COLO668 (cell line): Measurements from ENCODE around the gene PSD.

Experiments used
- DNase-seq: peaks from one replicate; lab custom pipeline; 2025; ENCODE audit not compliant: unreplicated experiment; lab: John Stamatoyannopoulos, UW

PSD gene

DNA sequence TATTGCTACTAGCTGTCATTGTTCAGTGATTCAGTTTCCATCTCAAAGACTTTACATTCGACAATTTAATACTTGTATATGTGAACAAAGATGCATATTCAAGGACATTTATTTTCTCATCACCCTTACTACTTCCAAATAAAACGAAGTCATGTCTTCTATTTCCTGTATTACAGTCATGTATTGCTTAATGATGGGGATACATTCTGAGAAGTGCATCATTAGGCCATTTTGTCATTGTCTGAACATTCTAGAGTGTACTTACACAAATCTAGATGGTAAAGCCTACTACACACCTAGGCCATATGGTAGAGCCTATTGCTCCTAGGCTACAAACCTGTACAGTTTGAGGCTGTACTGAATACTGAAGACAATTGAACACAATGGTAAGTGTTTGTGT is 26.3 kb upstream of the PSD start:
- DNase-seq = no peak

DNA sequence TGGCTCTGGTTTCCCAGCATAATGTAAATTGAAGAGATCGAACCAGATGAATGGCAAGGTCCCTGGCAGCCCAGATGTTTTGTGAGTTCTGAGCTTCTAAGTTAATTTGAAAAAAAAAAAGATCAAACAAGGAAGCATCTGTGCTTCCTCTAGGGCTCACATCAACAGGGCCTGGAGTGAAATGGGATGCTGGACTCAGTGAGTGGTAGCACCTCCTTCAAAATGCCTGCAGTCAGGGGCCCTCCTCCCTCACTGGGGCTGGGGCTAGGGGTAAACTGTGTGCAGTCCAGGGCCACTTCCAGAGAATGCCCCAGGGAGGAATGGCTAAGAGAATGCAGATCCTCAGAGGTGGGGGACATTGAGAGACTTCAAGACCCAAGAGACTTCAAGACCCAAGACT is 19.8 kb upstream of the PSD start:
- DNase-seq = no peak

DNA sequence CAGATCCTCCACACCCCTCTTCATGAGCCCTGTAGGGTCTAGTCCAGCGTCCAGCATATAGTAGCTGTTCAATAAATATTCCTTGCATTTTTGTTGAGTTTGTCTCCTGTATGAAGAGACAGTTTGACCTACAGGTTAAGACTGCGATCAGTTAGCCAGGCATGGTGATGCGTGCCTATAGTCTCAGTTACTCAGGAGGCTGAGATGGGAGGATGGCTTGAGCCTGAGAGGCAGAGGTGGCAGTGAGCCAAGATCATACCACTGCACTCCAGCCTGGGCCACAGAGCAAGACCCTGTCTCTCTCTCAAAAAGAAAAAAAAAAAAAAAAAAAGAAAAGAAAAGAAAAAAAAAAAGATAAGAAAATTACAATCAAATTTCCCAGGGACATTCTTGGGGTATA is 18.9 kb upstream of the PSD start:
- DNase-seq = no peak

DNA sequence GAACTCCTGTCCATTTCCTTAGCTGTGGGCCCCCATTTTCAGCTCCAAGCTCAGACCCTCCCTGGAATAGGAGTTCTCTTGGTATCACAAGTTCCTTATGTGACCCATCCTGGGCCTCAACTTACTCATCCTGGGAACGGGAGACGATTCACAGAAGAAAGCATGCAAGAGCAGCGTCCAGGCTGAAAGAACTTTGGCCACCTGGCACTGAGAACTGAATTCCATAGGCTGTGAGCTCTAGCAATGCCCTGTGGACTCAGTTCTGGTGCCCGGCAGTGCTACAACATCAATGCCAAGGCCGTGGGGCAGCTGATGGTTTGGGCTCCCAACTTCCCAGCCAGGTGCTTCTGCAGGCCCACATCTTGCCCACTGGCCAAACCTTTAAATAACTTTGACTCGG is 17.7 kb upstream of the PSD start:
- DNase-seq = no peak

DNA sequence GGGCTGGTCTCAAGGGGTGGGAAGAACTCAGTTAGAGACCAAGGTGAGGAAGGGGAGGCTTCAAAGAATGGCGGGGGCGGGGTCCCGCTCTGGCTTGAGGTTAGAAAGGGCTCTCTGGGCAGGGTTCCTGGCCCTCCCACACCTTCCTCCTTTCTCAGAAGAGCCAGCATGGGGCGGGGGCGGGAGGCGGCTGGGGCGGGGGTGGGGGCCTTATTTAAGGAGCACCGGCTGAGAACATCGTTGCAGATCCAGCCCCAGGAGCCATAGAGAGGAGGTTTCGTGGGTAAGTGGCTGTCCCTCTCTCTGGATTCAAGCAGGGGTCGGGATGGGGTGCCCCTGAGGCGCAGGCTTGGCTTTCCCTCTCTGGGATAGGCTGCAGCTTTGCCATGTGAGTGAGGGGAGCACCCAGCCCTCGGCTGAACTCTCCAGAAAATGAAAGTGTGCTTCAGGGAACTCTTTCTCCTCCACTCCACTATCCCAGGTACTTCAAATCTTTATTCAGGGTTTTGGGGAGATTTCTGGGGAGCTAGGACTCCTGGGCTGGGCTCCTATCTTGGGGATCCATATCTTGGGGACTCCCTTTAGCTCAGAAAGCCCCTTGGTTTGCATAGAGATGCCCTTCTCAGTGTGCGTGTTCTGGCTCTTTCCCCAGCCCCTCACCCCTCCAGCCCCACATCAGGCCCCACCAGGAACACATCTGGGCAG is 17.1 kb upstream of the PSD start:
- DNase-seq = no peak

DNA sequence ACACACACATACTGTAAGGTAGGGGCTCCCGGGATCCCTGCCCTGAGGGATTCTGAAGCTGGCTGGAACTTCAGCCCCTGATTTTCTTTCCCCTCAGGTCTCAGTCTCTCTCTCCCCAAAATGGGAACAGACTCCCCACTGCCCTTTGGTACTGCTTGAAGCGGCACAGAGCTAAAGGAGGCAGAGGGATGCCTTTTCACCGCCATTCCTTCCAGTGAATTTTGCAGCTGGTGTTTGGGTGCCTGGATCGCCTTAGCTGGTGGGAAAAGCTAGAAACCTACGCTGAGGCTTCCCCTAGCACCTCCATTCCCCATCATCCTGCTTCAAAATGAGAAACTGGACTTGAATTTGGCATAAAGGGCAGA is 16.5 kb upstream of the PSD start:
- DNase-seq = no peak

DNA sequence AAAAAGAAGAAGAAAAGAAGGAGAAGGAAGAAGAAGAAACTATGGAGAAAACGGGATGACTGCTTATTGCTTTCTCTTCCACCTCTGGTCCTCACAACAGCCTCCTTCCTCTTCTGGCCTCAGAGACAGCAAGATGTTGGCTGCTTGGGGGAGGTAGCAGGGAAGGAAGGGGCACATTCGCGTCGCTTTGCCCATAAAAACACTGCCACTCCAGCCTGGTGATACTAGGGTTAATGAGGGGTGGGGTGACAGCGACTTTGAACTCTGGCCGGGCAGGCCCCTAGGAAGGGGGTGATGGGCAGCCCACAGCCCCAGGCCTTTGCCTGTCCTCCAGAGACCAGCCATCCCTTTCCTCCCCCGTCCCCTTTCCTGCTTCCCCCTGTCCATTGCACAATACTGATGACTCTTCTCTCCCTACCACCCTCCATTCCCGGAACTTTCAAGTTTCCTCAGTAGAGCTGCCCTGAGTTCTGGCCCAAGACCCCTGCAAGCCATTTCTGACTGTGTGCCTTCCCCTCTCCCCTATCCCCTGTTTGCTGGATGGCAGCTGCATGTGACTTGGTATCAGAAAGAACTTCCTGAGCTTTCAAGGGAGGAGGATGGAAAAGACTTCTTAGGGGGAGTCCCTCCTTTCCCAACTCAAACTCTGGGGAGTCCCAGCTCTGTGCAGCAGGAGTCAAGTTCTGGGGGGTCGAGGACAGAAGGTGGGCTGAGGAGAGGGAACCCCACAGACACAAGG is 16.0 kb upstream of the PSD start:
- no peak for DNase-seq

DNA sequence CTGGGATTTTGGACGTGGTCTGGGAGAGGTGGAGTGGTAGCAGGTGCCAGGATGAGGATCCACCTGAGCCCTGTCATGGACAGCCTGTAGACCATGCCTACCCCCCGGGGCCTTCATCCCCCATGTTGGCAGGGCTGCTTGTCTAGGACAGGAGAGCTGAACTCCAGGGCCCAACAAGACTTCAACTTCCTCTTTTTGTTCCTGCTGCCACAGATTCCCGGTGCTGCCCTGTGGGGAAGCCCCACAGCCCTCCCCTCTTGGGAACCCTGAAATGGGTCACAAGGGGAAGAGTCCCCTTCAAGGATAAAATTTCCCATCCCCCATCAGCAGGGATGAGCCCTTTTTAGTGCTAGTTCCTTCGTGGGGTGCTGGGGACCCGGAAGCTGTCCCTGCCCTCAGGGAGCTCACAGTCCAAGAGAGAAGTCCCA is 15.0 kb upstream of the PSD start:
- no peak for DNase-seq

DNA sequence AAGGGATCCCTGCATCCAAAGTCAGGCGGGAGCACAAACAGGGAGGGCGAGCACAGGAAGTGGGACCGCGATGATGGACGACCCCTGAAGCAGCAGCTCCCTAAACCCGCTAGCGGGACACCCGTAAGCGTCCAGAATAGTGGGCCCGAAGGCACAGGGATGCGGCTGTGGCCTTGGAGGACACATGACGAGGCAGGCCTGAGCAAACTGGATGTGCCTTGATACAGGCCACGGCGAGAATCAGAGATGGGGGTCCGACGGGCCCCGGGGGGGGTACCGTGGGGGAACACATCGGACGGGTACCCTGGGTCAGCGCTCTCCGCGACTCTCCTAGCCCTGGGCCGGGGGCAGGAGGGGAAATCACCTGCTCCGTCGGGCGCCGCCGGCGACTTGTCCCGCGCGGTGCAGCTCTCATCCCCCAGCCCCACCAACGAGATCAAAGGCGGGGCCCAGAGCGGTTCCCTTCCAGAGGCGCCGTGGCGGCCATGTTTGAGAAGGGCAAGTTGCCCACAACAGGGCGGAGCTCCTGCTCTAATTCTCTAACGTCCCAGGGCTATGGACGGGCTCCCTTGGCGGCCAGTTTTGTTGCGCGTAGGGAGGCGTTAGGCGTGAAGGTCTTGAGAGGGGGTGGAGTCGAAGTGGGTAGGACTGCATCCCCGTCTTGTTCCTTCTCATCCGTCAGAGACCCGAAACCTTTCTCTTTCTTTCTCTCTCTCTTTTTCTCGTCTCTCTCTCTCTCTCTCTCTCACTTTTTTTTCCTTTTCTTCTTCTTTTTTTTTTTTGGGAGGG is 13.8 kb upstream of the PSD start, which contains the start of gene CUEDC2:
TSS of gene CUEDC2 (minus strand) at position 413 of the 789 bp plus-strand sequence. CDS start 7,386 bp downstream, outside the sequence.
- DNase-seq = peak; percentile 93

DNA sequence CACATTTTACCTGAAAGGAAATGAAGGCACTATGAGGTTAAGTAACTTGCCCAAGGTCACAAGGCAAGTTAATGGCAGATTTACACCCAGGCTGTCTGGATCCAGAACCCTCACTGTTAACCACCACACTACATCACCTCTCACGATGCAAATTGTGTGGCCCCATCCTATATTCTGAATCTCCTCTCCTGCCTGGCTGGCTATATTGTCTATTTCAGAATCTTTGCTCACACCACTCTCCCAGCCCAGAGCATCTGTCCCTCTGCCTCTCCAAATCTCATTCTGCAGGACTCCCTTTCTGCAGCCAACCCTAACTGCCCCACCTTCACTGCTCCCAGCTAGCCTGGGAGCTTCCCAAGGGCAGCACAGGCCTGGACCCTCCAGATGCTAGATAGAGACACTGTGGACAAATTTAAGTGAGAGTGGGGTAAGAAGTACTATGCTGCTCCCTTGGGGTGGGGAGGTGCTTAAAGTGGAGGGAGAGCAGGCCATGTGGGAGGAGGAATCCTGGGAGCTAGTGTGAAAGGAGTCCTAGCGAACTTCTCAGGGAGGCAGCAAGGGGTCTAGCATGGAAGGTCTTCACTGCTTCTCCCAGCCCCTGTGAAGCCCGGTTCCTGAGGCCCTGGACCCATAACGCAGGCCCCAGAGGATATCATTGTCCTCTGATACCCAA is 13.0 kb upstream of the PSD start:
- no peak for DNase-seq

DNA sequence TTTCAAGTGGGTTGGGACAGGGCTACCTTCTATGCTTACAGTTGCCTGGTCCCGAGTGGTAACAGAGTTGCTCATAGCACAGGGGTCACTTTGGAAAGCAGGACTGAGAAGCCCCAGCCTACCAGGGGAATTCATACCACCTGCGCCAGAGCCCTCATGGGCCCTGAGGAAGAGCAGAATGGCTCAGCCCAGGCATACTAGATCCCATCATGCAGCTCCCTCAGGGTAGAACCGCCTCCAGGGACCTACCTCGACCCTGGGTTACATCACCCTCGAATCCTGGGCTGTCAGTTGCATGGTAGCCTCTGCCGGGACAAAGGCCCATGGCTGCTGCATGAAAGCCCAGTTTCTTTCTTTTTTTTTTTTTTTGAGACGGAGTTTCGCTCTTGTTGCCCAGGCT is 10.9 kb upstream of the PSD start:
- DNase-seq = no peak

DNA sequence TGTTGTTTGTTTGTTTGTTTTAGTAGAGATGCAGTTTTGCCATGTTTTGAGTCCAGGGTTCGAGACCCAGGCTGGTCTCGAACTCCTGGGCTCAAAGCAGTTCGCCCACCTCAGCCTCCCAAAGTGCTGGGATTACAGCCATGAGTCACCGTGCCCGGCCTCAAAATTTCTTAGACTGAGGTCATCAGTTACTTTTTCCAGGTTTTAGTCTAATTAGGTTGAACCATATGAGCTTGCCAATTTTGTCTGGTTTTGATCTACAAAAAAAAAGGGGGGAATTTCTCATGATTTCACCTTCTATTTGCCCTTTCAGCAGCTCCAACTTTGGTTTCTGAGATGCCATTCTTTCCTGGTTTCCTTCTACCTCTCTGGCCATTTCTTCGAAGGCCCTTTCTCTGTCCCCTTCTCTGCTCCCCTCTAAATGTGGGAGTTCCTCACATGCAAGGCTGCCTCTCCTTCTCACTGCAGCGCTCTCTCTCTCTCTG is 8.3 kb upstream of the PSD start:
- DNase-seq = no peak

DNA sequence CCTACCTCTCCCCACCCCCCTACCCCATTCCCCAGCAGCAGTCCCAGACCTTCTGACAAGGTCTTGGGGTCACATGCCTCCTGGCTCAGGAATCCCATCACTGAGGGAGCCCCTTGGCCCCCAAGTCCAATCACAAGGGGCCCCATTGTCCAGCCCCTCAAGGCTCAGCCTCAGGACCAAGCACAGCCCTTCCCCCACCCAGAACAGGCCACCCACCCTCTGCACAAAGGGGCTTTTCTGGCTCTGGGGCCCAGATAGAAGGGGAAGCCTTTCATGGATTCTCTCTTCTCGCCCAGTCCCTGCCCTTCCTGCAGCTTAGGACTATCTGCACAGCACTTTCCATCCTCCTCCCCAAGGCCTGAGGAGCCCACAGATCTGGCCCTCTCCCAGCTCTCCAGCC is 6.9 kb upstream of the PSD start:
- no peak for DNase-seq

DNA sequence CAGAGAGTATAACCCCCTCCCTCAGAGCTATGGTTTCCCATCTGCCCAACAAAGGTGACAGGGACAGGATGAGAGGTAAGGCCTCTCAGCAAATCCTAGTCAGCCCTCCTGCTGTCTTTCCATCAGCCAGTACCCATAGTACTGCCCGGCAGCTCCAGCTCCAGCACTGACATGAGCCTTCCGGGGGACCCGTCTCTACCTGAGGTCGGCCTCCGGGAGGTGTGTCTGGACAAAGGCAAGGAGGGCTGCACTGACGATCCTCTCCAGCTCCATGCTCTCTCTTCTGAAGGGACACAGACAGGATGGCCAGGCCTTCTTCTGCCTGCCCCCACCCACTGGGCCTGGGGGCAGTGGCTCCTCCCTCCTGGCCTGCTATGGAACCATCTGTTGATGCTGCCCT is 6.3 kb upstream of the PSD start:
- DNase-seq = no peak

DNA sequence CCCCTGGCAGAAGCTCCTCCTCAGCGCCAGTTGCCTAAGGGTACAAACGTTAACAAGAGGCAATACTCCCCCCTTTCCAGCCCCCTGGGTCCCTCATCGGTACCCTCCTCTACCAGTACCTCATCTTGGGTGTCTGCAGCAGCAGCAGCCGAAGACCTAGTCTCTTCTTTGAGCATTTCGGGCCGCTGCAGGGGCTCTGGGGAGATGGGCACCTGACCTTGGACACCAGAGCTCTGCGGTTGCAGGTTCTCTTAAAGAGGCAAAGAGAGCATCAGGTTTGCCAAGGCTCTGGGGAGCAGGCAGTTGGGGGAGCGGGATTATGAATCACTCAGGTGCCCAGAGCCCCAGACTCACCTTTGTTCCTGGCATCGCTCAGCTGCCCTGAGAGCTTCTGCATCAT is 5.6 kb upstream of the PSD start:
- DNase-seq = no peak

DNA sequence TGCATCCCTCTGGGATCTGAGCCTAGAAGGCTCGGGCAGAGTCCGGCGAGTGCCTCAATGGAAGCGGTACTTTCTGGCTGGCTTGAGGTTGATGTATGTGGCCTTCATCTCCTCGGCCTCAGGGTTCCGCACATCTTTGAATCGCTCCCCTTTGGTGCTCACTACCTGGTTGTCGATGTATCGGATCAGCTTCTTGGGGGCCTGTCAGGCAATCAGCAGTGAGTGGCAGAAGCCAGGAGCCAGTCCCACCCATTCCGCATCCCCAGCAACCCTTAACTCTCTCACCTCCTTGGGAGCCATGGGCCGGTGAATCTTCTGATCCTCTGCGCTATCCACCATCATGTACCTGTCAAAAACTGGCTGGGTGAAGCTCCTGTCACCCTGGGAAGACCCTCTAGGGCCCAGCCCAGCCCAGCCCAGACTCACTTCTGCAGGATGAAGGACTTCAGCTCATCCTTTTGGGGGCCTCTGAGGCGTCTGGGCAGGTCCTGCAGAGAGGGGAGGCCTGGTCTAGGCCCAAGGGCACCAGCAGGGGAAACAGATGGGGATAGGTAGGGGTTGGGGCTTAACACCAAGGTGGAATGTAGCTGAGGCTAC is 4.9 kb upstream of the PSD start:
- no peak for DNase-seq

DNA sequence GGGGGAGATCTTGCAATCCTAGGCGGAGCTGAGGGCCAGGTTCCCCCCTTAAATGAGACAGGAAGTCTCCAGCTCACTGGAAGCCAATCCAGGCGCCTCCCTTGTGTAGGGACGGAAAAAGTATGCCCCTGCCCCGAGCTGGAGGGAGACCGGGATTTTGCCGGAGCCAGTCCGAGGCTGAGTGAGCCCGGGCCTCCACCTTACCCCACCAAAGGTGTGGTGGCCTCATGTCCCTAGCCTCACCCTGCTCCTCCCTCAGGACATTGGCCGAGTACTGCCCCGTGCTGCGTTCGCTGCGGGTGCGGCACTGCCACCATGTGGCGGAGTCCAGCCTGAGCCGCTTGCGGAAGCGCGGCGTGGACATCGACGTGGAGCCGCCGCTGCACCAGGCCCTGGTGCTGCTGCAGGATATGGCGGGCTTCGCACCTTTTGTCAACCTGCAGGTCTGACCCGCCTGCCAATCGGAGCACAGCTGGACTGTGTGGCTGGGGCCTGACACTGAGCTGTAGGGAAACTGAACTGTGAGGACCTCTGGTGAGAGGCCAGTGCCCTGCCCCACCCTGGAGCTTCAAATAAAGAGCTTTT is 4.1 kb upstream of the PSD start:
- peak; percentile 76 for DNase-seq

DNA sequence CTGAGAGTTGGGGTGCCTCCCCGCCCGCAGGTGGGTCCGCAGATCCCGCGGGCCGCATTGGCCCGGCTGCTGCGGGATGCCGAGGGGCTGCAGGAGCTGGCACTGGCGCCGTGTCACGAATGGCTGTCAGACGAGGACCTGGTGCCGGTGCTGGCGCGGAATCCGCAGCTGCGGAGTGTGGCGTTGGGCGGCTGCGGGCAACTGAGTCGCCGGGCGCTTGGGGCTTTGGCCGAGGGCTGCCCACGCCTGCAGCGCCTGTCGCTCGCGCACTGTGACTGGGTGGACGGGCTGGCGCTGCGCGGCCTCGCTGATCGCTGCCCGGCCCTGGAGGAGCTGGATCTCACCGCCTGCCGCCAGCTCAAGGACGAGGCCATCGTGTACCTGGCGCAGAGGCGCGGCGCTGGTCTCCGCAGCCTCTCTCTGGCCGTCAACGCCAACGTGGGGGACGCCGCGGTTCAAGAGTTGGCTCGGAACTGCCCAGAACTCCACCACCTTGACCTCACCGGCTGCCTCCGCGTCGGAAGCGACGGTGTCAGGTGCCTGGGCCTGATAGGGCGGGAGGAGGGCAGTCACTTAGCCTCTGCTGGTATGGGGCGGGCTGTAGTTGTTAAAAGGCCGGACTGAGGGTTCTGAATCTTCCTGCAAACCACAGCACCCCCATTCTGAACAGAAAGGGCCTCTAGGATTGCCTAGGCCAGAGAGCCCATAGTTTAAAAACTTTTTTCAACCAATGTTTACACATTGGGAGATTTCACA is 3.4 kb upstream of the PSD start:
- peak; percentile 56 for DNase-seq

DNA sequence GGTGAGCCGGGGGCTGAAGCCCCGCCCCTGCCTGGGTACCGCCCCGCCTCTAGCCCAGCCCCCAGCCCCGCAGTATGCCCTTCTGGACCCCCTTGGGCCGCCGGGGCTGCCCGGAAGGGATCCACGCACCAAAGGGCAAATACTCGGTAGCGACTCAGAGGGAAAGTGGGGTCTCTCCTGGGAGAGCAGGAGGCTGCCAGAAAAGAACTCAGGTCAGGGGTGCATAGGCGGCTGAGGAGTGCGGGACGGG is 2.8 kb upstream of the PSD start:
- no peak for DNase-seq
